ENCODE data around the gene P2RX4. TPM values are rescaled to one million over a fixed set of nuclear protein-coding genes. Genes with fewer than 3 reads are reported as not detected.

P2RX4 gene
- polyA plus RNA-seq, 3 donors: 61.8 to 87.7 (median 74.7) TPM

DNA sequence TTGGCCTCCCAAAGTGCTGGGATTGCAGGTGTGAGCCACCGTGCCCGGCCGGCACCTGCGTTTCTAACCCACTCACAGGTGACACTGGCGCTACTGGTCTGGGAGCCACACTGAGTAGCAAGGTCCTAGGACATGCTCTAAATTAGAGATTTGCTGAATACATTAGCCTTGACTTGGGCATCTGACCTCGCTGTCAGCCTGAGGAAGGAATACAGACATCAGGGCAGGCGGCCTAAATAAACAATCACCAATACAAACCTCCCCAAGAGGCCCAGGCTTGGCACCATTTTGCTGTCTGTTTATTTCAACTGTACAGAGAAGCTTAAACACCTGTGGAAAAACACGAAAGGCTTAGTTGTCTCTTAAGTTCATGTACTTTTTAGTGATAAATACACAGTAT is 27.5 kb downstream of the P2RX4 start:
- H3K4me3 ChIP-seq (replicated peaks in 1 of 3; ENCODE audit: low read depth in 2 of 3, low read length in 3 of 3): no peak overlapping the region
- no peak for DNase-seq
- H3K9ac ChIP-seq (ENCODE audit: insufficient read depth, low read length, poor library complexity, severe bottlenecking): no peak overlapping the region
- H3K4me1 ChIP-seq (ENCODE audit: control insufficient read depth in 1 of 2, insufficient read depth in 2 of 2, low read length in 2 of 2): peaks cover 41% of the 10 kb centered on the region in 2 donors
- no peak overlapping the region for H3K27ac ChIP-seq (ENCODE audit: low read depth in 1 of 2, low read length in 2 of 2)
- H3K36me3 Mint-ChIP-seq: peaks cover 58 to 75% of the 10 kb centered on the region in 2 donors
- H3K4me1 Mint-ChIP-seq: peaks cover 48% of the 10 kb centered on the region
- H3K27me3 Mint-ChIP-seq (ENCODE audit: low read depth in 3 of 3): peaks cover 0 to 2% (median 0%) of the 10 kb centered on the region in 3 donors
- WGBS (ENCODE audit: insufficient coverage): 84% methylated on average over 7 of the region's 8 CpGs
- no peaks in the 10 kb centered on the region for H3K9me3 ChIP-seq (replicated peaks in 1 of 2; ENCODE audit: control insufficient read depth in 1 of 2, insufficient read depth in 1 of 2, low read length in 2 of 2)
- no peaks in the 10 kb centered on the region for H3K27me3 ChIP-seq (ENCODE audit: control insufficient read depth in 2 of 2, insufficient read depth in 2 of 2, low read length in 2 of 2)
- peaks cover 59 to 73% of the 10 kb centered on the region in 2 donors for H3K36me3 ChIP-seq (replicated peaks in 1 of 2; ENCODE audit: control insufficient read depth in 1 of 2, insufficient read depth in 2 of 2, low read length in 2 of 2)
- no peak overlapping the region for H3K4me2 ChIP-seq (replicated peaks; ENCODE audit: extremely low read depth, low read length, poor library complexity, severe bottlenecking)
- H3K79me2 ChIP-seq (ENCODE audit: insufficient read depth, low read length): peaks cover 12% of the 10 kb centered on the region
- H4K20me1 ChIP-seq (ENCODE audit: insufficient read depth, low read length): peaks cover 83% of the 10 kb centered on the region
- TF ChIP-seq, protein P1, sequence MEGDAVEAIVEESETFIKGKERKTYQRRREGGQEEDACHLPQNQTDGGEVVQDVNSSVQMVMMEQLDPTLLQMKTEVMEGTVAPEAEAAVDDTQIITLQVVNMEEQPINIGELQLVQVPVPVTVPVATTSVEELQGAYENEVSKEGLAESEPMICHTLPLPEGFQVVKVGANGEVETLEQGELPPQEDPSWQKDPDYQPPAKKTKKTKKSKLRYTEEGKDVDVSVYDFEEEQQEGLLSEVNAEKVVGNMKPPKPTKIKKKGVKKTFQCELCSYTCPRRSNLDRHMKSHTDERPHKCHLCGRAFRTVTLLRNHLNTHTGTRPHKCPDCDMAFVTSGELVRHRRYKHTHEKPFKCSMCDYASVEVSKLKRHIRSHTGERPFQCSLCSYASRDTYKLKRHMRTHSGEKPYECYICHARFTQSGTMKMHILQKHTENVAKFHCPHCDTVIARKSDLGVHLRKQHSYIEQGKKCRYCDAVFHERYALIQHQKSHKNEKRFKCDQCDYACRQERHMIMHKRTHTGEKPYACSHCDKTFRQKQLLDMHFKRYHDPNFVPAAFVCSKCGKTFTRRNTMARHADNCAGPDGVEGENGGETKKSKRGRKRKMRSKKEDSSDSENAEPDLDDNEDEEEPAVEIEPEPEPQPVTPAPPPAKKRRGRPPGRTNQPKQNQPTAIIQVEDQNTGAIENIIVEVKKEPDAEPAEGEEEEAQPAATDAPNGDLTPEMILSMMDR (IDR thresholded peaks at IDR 0.05): no peak
- intact Hi-C loops (cut with micrococcal nuclease): loop anchor here in 1 of 2 donors (10.0 kb wide), 1 partner anchor 233 kb away; no protein-coding TSS in a partner anchor
- peak overlapping the region in 1 of 7 donors; percentile 43 for H3K27ac Mint-ChIP-seq
- H3K4me3 Mint-ChIP-seq: no peak overlapping the region
- H3K9me3 Mint-ChIP-seq: peaks cover 0 to 3% (median 0%) of the 10 kb centered on the region in 7 donors
- H2AFZ ChIP-seq (ENCODE audit: insufficient read depth, low read depth, low read length, poor library complexity, severe bottlenecking): no peak overlapping the region

DNA sequence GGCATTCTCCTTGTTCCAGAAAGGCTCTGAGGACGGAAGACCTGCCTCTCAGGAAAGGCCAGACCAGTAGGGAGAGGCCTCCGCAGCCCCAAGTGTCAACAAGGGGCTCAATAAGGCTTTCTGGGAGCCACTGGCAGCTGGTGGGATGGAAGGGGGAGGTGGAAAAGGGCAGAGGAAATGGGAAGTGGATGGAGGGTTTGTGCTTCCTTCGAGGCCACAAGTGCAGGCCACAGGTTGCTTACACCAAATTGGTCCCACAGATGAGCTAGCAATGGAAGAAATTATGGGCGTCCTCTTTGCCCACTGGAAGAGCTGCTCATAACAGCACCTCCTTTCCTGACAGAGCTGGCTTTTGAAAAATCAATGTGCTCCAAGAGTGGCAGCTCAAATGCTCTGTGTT is 28.2 kb downstream of the P2RX4 start:
- H3K9ac ChIP-seq (ENCODE audit: insufficient read depth, low read length, poor library complexity, severe bottlenecking): no peak overlapping the region
- peaks cover 48% of the 10 kb centered on the region for H3K4me1 Mint-ChIP-seq
- TF ChIP-seq, protein P1 (IDR thresholded peaks at IDR 0.05): no peak
- intact Hi-C loops (cut with micrococcal nuclease): loop anchor here in 1 of 2 donors (10.0 kb wide), 1 partner anchor 233 kb away; no protein-coding TSS in a partner anchor
- H3K4me3 Mint-ChIP-seq: no peak overlapping the region
- H4K20me1 ChIP-seq (ENCODE audit: insufficient read depth, low read length): peaks cover 78% of the 10 kb centered on the region
- WGBS (ENCODE audit: insufficient coverage): 81% methylated on average over 3 of the region's 4 CpGs
- no peak overlapping the region for H2AFZ ChIP-seq (ENCODE audit: insufficient read depth, low read depth, low read length, poor library complexity, severe bottlenecking)
- H3K4me1 ChIP-seq (ENCODE audit: control insufficient read depth in 1 of 2, insufficient read depth in 2 of 2, low read length in 2 of 2): peaks cover 41% of the 10 kb centered on the region in 2 donors
- DNase-seq: no peak
- H3K36me3 ChIP-seq (replicated peaks in 1 of 2; ENCODE audit: control insufficient read depth in 1 of 2, insufficient read depth in 2 of 2, low read length in 2 of 2): peaks cover 52 to 67% of the 10 kb centered on the region in 2 donors
- H3K79me2 ChIP-seq (ENCODE audit: insufficient read depth, low read length): peaks cover 12% of the 10 kb centered on the region
- no peak overlapping the region for H3K4me2 ChIP-seq (replicated peaks; ENCODE audit: extremely low read depth, low read length, poor library complexity, severe bottlenecking)
- peaks cover 0 to 2% (median 0%) of the 10 kb centered on the region in 3 donors for H3K27me3 Mint-ChIP-seq (ENCODE audit: low read depth in 3 of 3)
- no peaks in the 10 kb centered on the region for H3K9me3 Mint-ChIP-seq
- peak overlapping the region; percentile 0 to 81 for H3K27ac ChIP-seq (ENCODE audit: low read depth in 1 of 2, low read length in 2 of 2)
- no peaks in the 10 kb centered on the region for H3K9me3 ChIP-seq (replicated peaks in 1 of 2; ENCODE audit: control insufficient read depth in 1 of 2, insufficient read depth in 1 of 2, low read length in 2 of 2)
- peak overlapping the region in 6 of 7 donors; percentile 8 to 70 (median 52) for H3K27ac Mint-ChIP-seq
- H3K36me3 Mint-ChIP-seq: peaks cover 51 to 74% of the 10 kb centered on the region in 2 donors
- H3K27me3 ChIP-seq (ENCODE audit: control insufficient read depth in 2 of 2, insufficient read depth in 2 of 2, low read length in 2 of 2): no peaks in the 10 kb centered on the region
- peak overlapping the region in 1 of 3 experiments; percentile 32 for H3K4me3 ChIP-seq (replicated peaks in 1 of 3; ENCODE audit: low read depth in 2 of 3, low read length in 3 of 3)
